Peyer's patch (tissue), 4 donors: ENCODE measurements around the gene ANK2.

Experiments used
- POLR2A ChIP-seq, 2 donors: fragments of 450-650 bp; IDR thresholded peaks; one replicate each; pipeline ENCODE4 v1.5.1; 2017; ENCODE audit warnings: antibody characterized with exemption in 2 of 2, mild to moderate bottlenecking in 2 of 2, moderate library complexity in 2 of 2
- TF ChIP-seq, protein P1 (sequence below), 6 experiments: fragments of 450-650 bp in 4 of 6; fragments of 200-600 bp in 2 of 6; sonication (generic) in 1 of 6; IDR thresholded peaks; one replicate each; pipeline ENCODE4 v1.5.1; 2017 to 2019; ENCODE audit warnings: antibody characterized with exemption in 6 of 6, mild to moderate bottlenecking in 3 of 6, moderate library complexity in 1 of 6

DNA sequence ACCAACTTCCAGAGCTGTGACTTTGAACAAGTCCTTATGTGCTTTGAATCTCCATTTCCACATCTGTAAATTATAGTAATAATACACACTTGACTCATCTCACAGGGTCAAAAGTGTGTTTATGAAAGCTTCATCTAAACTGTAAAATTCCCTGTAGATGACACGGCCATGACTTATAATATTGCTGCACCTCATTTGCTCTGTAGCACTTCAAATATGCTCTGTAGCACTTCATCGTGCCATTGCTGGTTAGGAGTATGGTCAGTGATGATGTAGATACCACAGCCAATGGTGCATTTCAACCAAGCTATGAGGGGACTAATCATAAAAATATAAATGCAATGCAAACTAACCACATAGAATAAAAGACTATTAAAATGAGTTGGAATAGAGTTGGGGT is 318.6 kb downstream of the ANK2 start:
- TF ChIP-seq, protein P1, sequence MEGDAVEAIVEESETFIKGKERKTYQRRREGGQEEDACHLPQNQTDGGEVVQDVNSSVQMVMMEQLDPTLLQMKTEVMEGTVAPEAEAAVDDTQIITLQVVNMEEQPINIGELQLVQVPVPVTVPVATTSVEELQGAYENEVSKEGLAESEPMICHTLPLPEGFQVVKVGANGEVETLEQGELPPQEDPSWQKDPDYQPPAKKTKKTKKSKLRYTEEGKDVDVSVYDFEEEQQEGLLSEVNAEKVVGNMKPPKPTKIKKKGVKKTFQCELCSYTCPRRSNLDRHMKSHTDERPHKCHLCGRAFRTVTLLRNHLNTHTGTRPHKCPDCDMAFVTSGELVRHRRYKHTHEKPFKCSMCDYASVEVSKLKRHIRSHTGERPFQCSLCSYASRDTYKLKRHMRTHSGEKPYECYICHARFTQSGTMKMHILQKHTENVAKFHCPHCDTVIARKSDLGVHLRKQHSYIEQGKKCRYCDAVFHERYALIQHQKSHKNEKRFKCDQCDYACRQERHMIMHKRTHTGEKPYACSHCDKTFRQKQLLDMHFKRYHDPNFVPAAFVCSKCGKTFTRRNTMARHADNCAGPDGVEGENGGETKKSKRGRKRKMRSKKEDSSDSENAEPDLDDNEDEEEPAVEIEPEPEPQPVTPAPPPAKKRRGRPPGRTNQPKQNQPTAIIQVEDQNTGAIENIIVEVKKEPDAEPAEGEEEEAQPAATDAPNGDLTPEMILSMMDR (IDR thresholded peaks at IDR 0.05): no peak
- no peak for TF ChIP-seq POLR2A (IDR thresholded peaks at IDR 0.05)
